ENCODE results near the gene PAQR9. TPM values are rescaled to one million over a fixed set of nuclear protein-coding genes. Genes with fewer than 3 reads are reported as not detected.

The PAQR9 gene
- total RNA-seq, 3 donors from 2014 or later (not counting 1 experiment from before 2014, with no cell fraction given), result not detected

GRCh38 chr3:142966808-142967207 lies 3.3 kb upstream of the PAQR9 start:
- no peak overlapping the region for H3K4me3 ChIP-seq (ENCODE audit: low read length)
- peaks cover 15% of the 10 kb centered on the region for H3K27me3 ChIP-seq (ENCODE audit: control insufficient read depth, insufficient read depth, low read length)
- H3K4me3 Mint-ChIP-seq, result no peak overlapping the region
- no peaks in the 10 kb centered on the region for H3K9me3 ChIP-seq (ENCODE audit: control insufficient read depth, insufficient read depth, low read length)
- H3K27ac Mint-ChIP-seq, result no peak overlapping the region
- intact Hi-C loops (cut with micrococcal nuclease), result no loop called here
- no peak for TF ChIP-seq CTCF (IDR thresholded peaks at IDR 0.05)
- no peaks in the 10 kb centered on the region for H3K36me3 ChIP-seq (ENCODE audit: control insufficient read depth, insufficient read depth, low read length)
- H3K36me3 Mint-ChIP-seq, result peaks cover 6% of the 10 kb centered on the region
- 96% methylated on average over 2 of the region's 2 CpGs for WGBS (ENCODE audit: insufficient coverage)
- DNase-seq (no peak), ATAC-seq (no peak)
- no peaks in the 10 kb centered on the region for H3K9me3 Mint-ChIP-seq
- H3K27ac ChIP-seq (ENCODE audit: low read length), result no peak overlapping the region
- H3K4me1 Mint-ChIP-seq, result peaks cover 5 to 17% of the 10 kb centered on the region in 2 donors
- peaks cover 38 to 65% of the 10 kb centered on the region in 2 donors for H3K27me3 Mint-ChIP-seq (ENCODE audit: low read depth in 2 of 2)
- peaks cover 8% of the 10 kb centered on the region for H3K4me1 ChIP-seq (ENCODE audit: control insufficient read depth, insufficient read depth, low read length)

- H3K4me1 ChIP-seq (ENCODE audit: control insufficient read depth, insufficient read depth, low read length), result peaks cover 8% of the 10 kb centered on the region
- Mint-ChIP-seq H3K9me3 (no peaks in the 10 kb centered on the region), H3K36me3 (peaks cover 6% of the 10 kb centered on the region), H3K27ac (no peak overlapping the region), H3K4me1 (peaks cover 5 to 18% of the 10 kb centered on the region in 2 donors), H3K4me3 (no peak overlapping the region), H3K27me3 (ENCODE audit: low read depth in 2 of 2) (peaks cover 41 to 65% of the 10 kb centered on the region in 2 donors)
- WGBS (ENCODE audit: insufficient coverage), result no CpG with 5 or more reads among the region's 3 CpGs
- peaks cover 21% of the 10 kb centered on the region for H3K27me3 ChIP-seq (ENCODE audit: control insufficient read depth, insufficient read depth, low read length)
- H3K9me3 ChIP-seq (ENCODE audit: control insufficient read depth, insufficient read depth, low read length), result no peaks in the 10 kb centered on the region
- ATAC-seq (no peak), DNase-seq (no peak)
- no peaks in the 10 kb centered on the region for H3K36me3 ChIP-seq (ENCODE audit: control insufficient read depth, insufficient read depth, low read length)
- H3K27ac ChIP-seq (ENCODE audit: low read length), result no peak overlapping the region
- no peak for TF ChIP-seq CTCF (IDR thresholded peaks at IDR 0.05)
- no peak overlapping the region for H3K4me3 ChIP-seq (ENCODE audit: low read length)
- intact Hi-C loops (cut with micrococcal nuclease), result no loop called here
Measured at GRCh38 chr3:142965581-142965980, 2.1 kb upstream of the PAQR9 start.

- WGBS (ENCODE audit: insufficient coverage), result under 1% methylated on average over 35 of the region's 35 CpGs
- intact Hi-C loops (cut with micrococcal nuclease), result no loop called here
- Histone ChIP-seq H3K4me3 (ENCODE audit: low read length) (no peak overlapping the region), H3K27ac (ENCODE audit: low read length) (no peak overlapping the region), H3K36me3 (ENCODE audit: control insufficient read depth, insufficient read depth, low read length) (no peaks in the 10 kb centered on the region), H3K27me3 (ENCODE audit: control insufficient read depth, insufficient read depth, low read length) (peaks cover 21% of the 10 kb centered on the region), H3K9me3 (ENCODE audit: control insufficient read depth, insufficient read depth, low read length) (no peaks in the 10 kb centered on the region), H3K4me1 (ENCODE audit: control insufficient read depth, insufficient read depth, low read length) (peaks cover 8% of the 10 kb centered on the region)
- TF ChIP-seq CTCF (IDR thresholded peaks at IDR 0.05), result no peak
- ATAC-seq, result peak in 1 of 3 donors; percentile 28
- H3K9me3 Mint-ChIP-seq, result no peaks in the 10 kb centered on the region
- H3K27me3 Mint-ChIP-seq (ENCODE audit: low read depth in 2 of 2), result peaks cover 37 to 63% of the 10 kb centered on the region in 2 donors
- DNase-seq, result no peak
- peaks cover 5 to 18% of the 10 kb centered on the region in 2 donors for H3K4me1 Mint-ChIP-seq
- H3K4me3 Mint-ChIP-seq, result peak overlapping the region; percentile 81
- no peak overlapping the region for H3K27ac Mint-ChIP-seq
- peaks cover 6% of the 10 kb centered on the region for H3K36me3 Mint-ChIP-seq
Measured at GRCh38 chr3:142963234-142963515, 299 bp downstream of the PAQR9 start.

- intact Hi-C loops (cut with micrococcal nuclease), result no loop called here
- no peak for DNase-seq
- H3K4me1 Mint-ChIP-seq, result peaks cover 5 to 18% of the 10 kb centered on the region in 2 donors
- H3K27ac Mint-ChIP-seq, result no peak overlapping the region
- Histone ChIP-seq H3K4me3 (ENCODE audit: low read length) (no peak overlapping the region), H3K36me3 (ENCODE audit: control insufficient read depth, insufficient read depth, low read length) (no peaks in the 10 kb centered on the region), H3K4me1 (ENCODE audit: control insufficient read depth, insufficient read depth, low read length) (peaks cover 8% of the 10 kb centered on the region), H3K27me3 (ENCODE audit: control insufficient read depth, insufficient read depth, low read length) (peaks cover 21% of the 10 kb centered on the region), H3K9me3 (ENCODE audit: control insufficient read depth, insufficient read depth, low read length) (no peaks in the 10 kb centered on the region), H3K27ac (ENCODE audit: low read length) (no peak overlapping the region)
- WGBS (ENCODE audit: insufficient coverage), result 58% methylated on average over 63 of the region's 63 CpGs
- peaks cover 38 to 61% of the 10 kb centered on the region in 2 donors for H3K27me3 Mint-ChIP-seq (ENCODE audit: low read depth in 2 of 2)
- peak overlapping the region; percentile 81 for H3K4me3 Mint-ChIP-seq
- TF ChIP-seq CTCF (IDR thresholded peaks at IDR 0.05), result no peak
- H3K36me3 Mint-ChIP-seq, result peaks cover 6% of the 10 kb centered on the region
- ATAC-seq, result no peak
- no peaks in the 10 kb centered on the region for H3K9me3 Mint-ChIP-seq
Measured at GRCh38 chr3:142962520-142963233, 797 bp downstream of the PAQR9 start.
